HG02885 (cell line): ENCODE data around the gene ITPKB.

Experiments used
- ATAC-seq: cut with Tn5 transposase; IDR thresholded peaks from one replicate; pipeline ENCODE4 v1.9.1; 2021; ENCODE audit warnings: mild to moderate bottlenecking; ENCODE audit not compliant: unreplicated experiment, poor library complexity

ITPKB gene

GRCh38 chr1:226688056-226688748 lies 50.9 kb downstream of the ITPKB start:
- no peak for ATAC-seq

GRCh38 chr1:226687426-226687825 lies 51.7 kb downstream of the ITPKB start:
- ATAC-seq: no peak

GRCh38 chr1:226686440-226687425 lies 52.3 kb downstream of the ITPKB start:
- ATAC-seq: no peak

- no peak for ATAC-seq
Measured at GRCh38 chr1:226685196-226685820, 53.8 kb downstream of the ITPKB start.

- ATAC-seq: no peak
Measured at GRCh38 chr1:226684026-226684425, 55.1 kb downstream of the ITPKB start.

GRCh38 chr1:226682871-226683814 lies 55.9 kb downstream of the ITPKB start:
- ATAC-seq: no peak

GRCh38 chr1:226681652-226682493 lies 57.2 kb downstream of the ITPKB start:
- ATAC-seq: no peak

- no peak for ATAC-seq
Measured at GRCh38 chr1:226680653-226681052, 58.4 kb downstream of the ITPKB start.

GRCh38 chr1:226679853-226680516 lies 59.1 kb downstream of the ITPKB start:
- ATAC-seq: peak; percentile 59

GRCh38 chr1:226679262-226679661 lies 59.8 kb downstream of the ITPKB start:
- ATAC-seq: no peak

- ATAC-seq: no peak
Measured at GRCh38 chr1:226678701-226679100, 60.4 kb downstream of the ITPKB start.

- ATAC-seq: no peak
Measured at GRCh38 chr1:226678251-226678650, 60.8 kb downstream of the ITPKB start.

GRCh38 chr1:226677027-226678020 lies 61.8 kb downstream of the ITPKB start:
- ATAC-seq: peak; percentile 42

- no peak for ATAC-seq
Measured at GRCh38 chr1:226676381-226676780, 62.7 kb downstream of the ITPKB start.

GRCh38 chr1:226675715-226676357 lies 63.2 kb downstream of the ITPKB start:
- ATAC-seq: no peak

- peak; percentile 78 for ATAC-seq
Measured at GRCh38 chr1:226674892-226675714, 64.0 kb downstream of the ITPKB start.
